IPS-NIHi7 (cell line): ENCODE data around the gene OLFML3.

Experiments used
- DNase-seq: peaks from one replicate; pipeline ENCODE4 v3.0.0; 2012; ENCODE audit warnings: mixed read lengths; ENCODE audit errors: extremely low spot score

OLFML3 gene

GRCh38 chr1:114025609-114026401, 46.5 kb downstream of the OLFML3 start:
- no peak for DNase-seq

GRCh38 chr1:114026797-114027196, 47.5 kb downstream of the OLFML3 start:
- no peak for DNase-seq
